GM23338 (cell line): ENCODE measurements around the gene TBC1D9. TPM values are rescaled to one million over a fixed set of nuclear protein-coding genes. Genes with fewer than 3 reads are reported as not detected.

Source experiments
- CREB1 ChIP-seq: fragments of 250-450 bp; sonication (Bioruptor Pico); IDR thresholded peaks from 2 replicates; pipeline ENCODE4 v1.5.0; 2020; ENCODE audit warnings: low read depth, mild to moderate bottlenecking, moderate library complexity
- polyA plus RNA-seq: library from polyadenylated mRNA; unstranded; fragments of >200 nt; fragmentation: Nextera tagmentation; extraction: Ambion mirVana; gene quantifications from 2 replicates; pipeline ENCODE4 v1.2.1, GENCODE V29; 2016
- total RNA-seq: library from RNA; depleted of rRNA; stranded (reverse); fragments of >200 nt; shearing (Covaris generic); gene quantifications from 2 replicates; pipeline ENCODE4 v1.2.3, GENCODE V29; 2014
- TF ChIP-seq, protein P1 (sequence below): fragments of 250-450 bp; sonication (Bioruptor Pico); IDR thresholded peaks from 2 replicates; pipeline ENCODE4 v1.5.0; 2020; ENCODE audit warnings: mild to moderate bottlenecking, moderate library complexity
- TF ChIP-seq, protein P2 (sequence below): IDR thresholded peaks from one replicate; pipeline ENCODE4 v1.6.1; 2018; ENCODE audit warnings: antibody characterized with exemption; ENCODE audit not compliant: unreplicated experiment
- TF ChIP-seq, protein P3 (sequence below), 2 experiments: fragments of 200-600 bp in 1 of 2; sonication (generic) in 1 of 2; conservative IDR thresholded peaks; 2 replicates each; pipeline versions ENCODE4 v1.5.1 to v1.6.1; 2016 to 2017; ENCODE audit warnings: antibody characterized with exemption in 2 of 2, low read depth in 2 of 2, mild to moderate bottlenecking in 2 of 2, moderate library complexity in 1 of 2

TBC1D9 gene
- total and polyA plus RNA-seq, 2 experiments from 2014 or later = 0.03 to 0.56 TPM

DNA sequence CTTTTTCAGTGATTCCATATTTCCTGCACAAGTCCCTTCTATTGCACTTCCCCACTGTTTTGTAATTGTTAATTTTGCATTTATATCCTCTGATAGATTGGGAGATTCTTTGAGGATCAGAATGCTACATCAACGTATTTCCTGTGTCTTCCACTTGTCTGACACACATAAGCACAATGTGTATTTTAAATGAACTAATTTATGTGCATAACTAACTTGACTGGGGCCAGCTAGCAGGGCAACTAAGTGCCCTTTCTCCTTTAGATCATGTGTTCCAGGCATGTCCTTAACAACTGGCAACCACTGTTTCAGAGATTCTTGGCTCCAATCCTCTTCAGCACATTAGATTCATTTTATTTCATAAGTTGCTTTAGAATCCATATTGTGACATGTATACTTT is 171.7 kb downstream of the TBC1D9 start (continued):
- TF ChIP-seq, protein P1, sequence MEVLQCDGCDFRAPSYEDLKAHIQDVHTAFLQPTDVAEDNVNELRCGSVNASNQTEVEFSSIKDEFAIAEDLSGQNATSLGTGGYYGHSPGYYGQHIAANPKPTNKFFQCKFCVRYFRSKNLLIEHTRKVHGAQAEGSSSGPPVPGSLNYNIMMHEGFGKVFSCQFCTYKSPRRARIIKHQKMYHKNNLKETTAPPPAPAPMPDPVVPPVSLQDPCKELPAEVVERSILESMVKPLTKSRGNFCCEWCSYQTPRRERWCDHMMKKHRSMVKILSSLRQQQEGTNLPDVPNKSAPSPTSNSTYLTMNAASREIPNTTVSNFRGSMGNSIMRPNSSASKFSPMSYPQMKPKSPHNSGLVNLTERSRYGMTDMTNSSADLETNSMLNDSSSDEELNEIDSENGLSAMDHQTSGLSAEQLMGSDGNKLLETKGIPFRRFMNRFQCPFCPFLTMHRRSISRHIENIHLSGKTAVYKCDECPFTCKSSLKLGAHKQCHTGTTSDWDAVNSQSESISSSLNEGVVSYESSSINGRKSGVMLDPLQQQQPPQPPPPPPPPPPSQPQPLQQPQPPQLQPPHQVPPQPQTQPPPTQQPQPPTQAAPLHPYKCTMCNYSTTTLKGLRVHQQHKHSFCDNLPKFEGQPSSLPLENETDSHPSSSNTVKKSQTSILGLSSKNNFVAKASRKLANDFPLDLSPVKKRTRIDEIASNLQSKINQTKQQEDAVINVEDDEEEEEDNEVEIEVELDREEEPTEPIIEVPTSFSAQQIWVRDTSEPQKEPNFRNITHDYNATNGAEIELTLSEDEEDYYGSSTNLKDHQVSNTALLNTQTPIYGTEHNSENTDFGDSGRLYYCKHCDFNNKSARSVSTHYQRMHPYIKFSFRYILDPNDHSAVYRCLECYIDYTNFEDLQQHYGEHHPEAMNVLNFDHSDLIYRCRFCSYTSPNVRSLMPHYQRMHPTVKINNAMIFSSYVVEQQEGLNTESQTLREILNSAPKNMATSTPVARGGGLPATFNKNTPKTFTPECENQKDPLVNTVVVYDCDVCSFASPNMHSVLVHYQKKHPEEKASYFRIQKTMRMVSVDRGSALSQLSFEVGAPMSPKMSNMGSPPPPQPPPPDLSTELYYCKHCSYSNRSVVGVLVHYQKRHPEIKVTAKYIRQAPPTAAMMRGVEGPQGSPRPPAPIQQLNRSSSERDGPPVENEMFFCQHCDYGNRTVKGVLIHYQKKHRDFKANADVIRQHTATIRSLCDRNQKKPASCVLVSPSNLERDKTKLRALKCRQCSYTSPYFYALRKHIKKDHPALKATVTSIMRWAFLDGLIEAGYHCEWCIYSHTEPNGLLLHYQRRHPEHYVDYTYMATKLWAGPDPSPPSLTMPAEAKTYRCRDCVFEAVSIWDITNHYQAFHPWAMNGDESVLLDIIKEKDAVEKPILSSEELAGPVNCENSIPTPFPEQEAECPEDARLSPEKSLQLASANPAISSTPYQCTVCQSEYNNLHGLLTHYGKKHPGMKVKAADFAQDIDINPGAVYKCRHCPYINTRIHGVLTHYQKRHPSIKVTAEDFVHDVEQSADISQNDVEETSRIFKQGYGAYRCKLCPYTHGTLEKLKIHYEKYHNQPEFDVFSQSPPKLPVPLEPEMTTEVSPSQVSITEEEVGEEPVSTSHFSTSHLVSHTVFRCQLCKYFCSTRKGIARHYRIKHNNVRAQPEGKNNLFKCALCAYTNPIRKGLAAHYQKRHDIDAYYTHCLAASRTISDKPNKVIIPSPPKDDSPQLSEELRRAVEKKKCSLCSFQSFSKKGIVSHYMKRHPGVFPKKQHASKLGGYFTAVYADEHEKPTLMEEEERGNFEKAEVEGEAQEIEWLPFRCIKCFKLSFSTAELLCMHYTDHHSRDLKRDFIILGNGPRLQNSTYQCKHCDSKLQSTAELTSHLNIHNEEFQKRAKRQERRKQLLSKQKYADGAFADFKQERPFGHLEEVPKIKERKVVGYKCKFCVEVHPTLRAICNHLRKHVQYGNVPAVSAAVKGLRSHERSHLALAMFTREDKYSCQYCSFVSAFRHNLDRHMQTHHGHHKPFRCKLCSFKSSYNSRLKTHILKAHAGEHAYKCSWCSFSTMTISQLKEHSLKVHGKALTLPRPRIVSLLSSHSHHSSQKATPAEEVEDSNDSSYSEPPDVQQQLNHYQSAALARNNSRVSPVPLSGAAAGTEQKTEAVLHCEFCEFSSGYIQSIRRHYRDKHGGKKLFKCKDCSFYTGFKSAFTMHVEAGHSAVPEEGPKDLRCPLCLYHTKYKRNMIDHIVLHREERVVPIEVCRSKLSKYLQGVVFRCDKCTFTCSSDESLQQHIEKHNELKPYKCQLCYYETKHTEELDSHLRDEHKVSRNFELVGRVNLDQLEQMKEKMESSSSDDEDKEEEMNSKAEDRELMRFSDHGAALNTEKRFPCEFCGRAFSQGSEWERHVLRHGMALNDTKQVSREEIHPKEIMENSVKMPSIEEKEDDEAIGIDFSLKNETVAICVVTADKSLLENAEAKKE (CRISPR knock-in tag) = no peak
- TF ChIP-seq, protein P2, sequence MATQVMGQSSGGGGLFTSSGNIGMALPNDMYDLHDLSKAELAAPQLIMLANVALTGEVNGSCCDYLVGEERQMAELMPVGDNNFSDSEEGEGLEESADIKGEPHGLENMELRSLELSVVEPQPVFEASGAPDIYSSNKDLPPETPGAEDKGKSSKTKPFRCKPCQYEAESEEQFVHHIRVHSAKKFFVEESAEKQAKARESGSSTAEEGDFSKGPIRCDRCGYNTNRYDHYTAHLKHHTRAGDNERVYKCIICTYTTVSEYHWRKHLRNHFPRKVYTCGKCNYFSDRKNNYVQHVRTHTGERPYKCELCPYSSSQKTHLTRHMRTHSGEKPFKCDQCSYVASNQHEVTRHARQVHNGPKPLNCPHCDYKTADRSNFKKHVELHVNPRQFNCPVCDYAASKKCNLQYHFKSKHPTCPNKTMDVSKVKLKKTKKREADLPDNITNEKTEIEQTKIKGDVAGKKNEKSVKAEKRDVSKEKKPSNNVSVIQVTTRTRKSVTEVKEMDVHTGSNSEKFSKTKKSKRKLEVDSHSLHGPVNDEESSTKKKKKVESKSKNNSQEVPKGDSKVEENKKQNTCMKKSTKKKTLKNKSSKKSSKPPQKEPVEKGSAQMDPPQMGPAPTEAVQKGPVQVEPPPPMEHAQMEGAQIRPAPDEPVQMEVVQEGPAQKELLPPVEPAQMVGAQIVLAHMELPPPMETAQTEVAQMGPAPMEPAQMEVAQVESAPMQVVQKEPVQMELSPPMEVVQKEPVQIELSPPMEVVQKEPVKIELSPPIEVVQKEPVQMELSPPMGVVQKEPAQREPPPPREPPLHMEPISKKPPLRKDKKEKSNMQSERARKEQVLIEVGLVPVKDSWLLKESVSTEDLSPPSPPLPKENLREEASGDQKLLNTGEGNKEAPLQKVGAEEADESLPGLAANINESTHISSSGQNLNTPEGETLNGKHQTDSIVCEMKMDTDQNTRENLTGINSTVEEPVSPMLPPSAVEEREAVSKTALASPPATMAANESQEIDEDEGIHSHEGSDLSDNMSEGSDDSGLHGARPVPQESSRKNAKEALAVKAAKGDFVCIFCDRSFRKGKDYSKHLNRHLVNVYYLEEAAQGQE = no peak
- TF ChIP-seq, protein P3, sequence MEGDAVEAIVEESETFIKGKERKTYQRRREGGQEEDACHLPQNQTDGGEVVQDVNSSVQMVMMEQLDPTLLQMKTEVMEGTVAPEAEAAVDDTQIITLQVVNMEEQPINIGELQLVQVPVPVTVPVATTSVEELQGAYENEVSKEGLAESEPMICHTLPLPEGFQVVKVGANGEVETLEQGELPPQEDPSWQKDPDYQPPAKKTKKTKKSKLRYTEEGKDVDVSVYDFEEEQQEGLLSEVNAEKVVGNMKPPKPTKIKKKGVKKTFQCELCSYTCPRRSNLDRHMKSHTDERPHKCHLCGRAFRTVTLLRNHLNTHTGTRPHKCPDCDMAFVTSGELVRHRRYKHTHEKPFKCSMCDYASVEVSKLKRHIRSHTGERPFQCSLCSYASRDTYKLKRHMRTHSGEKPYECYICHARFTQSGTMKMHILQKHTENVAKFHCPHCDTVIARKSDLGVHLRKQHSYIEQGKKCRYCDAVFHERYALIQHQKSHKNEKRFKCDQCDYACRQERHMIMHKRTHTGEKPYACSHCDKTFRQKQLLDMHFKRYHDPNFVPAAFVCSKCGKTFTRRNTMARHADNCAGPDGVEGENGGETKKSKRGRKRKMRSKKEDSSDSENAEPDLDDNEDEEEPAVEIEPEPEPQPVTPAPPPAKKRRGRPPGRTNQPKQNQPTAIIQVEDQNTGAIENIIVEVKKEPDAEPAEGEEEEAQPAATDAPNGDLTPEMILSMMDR (conservative IDR thresholded peaks at IDR 0.05; ENCODE audit: low read depth in 2 of 2) = no peak
- TF ChIP-seq CREB1 = no peak
